ENCODE measurements around the gene LRP6.
A peak's percentile ranks its signal among the peaks of the same experiment; 100 is the strongest.

The LRP6 gene

DNA sequence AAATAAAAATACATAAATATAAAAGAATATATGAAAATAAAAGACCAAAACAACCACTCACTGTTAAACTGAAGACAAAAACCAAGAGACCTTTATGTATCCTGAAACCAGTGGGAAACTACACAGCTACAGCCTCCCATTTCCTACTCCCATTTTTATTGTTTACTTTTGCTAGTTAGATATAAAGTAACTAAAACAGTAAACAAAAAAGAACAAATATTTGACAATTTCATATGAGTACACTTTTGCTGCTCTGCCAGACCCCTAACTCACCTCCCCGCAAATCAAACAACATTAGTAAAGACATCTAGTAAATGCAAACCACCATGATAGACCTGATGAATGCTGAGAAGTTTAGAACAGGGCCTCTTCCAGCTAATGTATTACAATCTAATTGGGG, 99.0 kb downstream of the LRP6 start:
- TF ChIP-seq, protein P1, sequence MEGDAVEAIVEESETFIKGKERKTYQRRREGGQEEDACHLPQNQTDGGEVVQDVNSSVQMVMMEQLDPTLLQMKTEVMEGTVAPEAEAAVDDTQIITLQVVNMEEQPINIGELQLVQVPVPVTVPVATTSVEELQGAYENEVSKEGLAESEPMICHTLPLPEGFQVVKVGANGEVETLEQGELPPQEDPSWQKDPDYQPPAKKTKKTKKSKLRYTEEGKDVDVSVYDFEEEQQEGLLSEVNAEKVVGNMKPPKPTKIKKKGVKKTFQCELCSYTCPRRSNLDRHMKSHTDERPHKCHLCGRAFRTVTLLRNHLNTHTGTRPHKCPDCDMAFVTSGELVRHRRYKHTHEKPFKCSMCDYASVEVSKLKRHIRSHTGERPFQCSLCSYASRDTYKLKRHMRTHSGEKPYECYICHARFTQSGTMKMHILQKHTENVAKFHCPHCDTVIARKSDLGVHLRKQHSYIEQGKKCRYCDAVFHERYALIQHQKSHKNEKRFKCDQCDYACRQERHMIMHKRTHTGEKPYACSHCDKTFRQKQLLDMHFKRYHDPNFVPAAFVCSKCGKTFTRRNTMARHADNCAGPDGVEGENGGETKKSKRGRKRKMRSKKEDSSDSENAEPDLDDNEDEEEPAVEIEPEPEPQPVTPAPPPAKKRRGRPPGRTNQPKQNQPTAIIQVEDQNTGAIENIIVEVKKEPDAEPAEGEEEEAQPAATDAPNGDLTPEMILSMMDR (IDR thresholded peaks at IDR 0.05; ENCODE audit: low read length, missing control alignments): no peak
- no peak for DNase-seq (ENCODE audit: low read depth)
- no peak overlapping the region for H3K4me3 ChIP-seq (replicated peaks; ENCODE audit: low read depth, low read length)

- DNase-seq (ENCODE audit: low read depth): no peak
- TF ChIP-seq, protein P1 (IDR thresholded peaks at IDR 0.05; ENCODE audit: low read length, missing control alignments): no peak
- H3K4me3 ChIP-seq (replicated peaks; ENCODE audit: low read depth, low read length): no peak overlapping the region
Observed at GRCh38 chr12:12166751-12167150, 100.1 kb downstream of the LRP6 start.

DNA sequence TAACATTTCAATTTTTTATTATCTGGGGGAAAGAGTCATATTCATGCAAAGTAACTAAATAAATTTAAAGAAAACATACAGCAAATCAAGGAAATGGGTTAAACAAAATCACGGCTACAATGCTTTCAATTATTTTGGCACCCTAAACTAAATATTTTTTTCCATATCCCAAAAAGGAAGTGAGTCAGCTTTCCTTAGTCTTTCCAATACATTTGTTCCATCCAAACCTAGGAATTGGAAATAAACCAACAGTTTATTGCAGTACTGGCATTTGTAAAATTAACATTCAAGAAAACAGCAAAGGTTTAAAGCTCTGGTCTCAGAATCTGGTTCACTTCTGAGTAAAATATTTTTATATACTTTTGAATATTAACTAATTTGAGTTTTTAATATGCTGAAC, 106.9 kb downstream of the LRP6 start:
- H3K4me3 ChIP-seq (replicated peaks; ENCODE audit: low read depth, low read length): no peak overlapping the region
- peak; percentile 66 for DNase-seq (ENCODE audit: low read depth)
- TF ChIP-seq, protein P1 (IDR thresholded peaks at IDR 0.05; ENCODE audit: low read length, missing control alignments): no peak

DNA sequence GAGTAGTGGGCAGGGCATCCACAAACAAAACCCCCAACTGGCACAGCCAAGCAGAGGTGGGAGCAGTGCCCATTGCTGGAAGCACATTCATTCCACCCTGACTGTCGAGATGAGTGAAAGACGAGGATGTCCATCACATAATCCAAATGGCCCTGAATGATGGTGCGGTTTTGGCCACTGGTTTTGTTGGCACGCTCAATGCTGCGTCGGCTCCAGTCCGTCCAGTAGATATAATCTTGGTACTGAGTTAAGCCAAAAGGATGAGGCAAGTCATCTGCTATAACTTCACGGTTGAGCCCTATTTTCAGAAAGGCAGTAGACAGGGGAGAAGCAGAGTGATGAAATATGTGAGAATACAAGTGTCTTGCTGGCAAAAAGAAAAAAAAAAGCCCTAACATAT, 108.0 kb downstream of the LRP6 start:
- TF ChIP-seq, protein P1 (IDR thresholded peaks at IDR 0.05; ENCODE audit: low read length, missing control alignments): no peak

DNA sequence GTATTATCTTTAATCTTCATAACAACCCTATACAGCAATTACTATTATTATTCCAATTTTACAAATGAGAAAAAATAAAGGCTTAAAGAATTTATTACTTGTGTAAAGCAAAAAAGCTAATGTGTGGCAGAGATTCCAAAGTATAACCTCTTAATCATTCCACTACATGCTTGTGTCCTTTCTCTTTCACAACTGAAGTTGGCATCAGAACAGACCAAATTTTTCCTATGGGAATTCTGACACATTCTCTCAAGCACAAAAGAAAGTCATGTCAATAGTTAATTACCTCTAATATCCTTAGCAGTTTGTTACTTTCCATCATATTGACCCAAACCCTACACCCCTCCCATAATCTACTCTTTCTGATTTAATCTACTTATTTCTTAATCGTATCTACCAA, 109.4 kb downstream of the LRP6 start:
- no peak for DNase-seq (ENCODE audit: low read depth)
- TF ChIP-seq, protein P1 (IDR thresholded peaks at IDR 0.05; ENCODE audit: low read length, missing control alignments): no peak
- no peak overlapping the region for H3K4me3 ChIP-seq (replicated peaks; ENCODE audit: low read depth, low read length)

More for the DNA sequence above, 108.0 kb downstream of the LRP6 start:
- H3K4me3 ChIP-seq (replicated peaks; ENCODE audit: low read depth, low read length): no peak overlapping the region
- DNase-seq (ENCODE audit: low read depth): peak; percentile 61

GRCh38 chr12:12156828-12157227, 110.0 kb downstream of the LRP6 start:
- no peak for DNase-seq (ENCODE audit: low read depth)
- TF ChIP-seq, protein P1 (IDR thresholded peaks at IDR 0.05; ENCODE audit: low read length, missing control alignments): no peak
- H3K4me3 ChIP-seq (replicated peaks; ENCODE audit: low read depth, low read length): no peak overlapping the region

- TF ChIP-seq, protein P1 (IDR thresholded peaks at IDR 0.05; ENCODE audit: low read length, missing control alignments): no peak
- H3K4me3 ChIP-seq (replicated peaks; ENCODE audit: low read depth, low read length): no peak overlapping the region
- DNase-seq (ENCODE audit: low read depth): no peak
Observed at GRCh38 chr12:12156116-12156515, 110.7 kb downstream of the LRP6 start.
